ACC112 (cell line): ENCODE data around the gene OBP2B.
"Not testable (repeated sequence)": the region's sequence is repeated elsewhere in the genome, so short reads cannot be mapped to it uniquely, and the experiment has no call there.

Experiments
- H2AFZ ChIP-seq: fragments of 200-600 bp; sonication (generic); one replicate; pipeline ENCODE4 v1.6.0; 2017; ENCODE audit warnings: antibody characterized with exemption, low read length; ENCODE audit not compliant: unreplicated experiment
- H3K27ac ChIP-seq: fragments of 200-600 bp; sonication (generic); 2 replicates; pipeline ENCODE4 v1.5.1; 2014; ENCODE audit warnings: low read depth, mild to moderate bottlenecking, antibody characterized with exemption, low read length, moderate library complexity
- H3K27me3 ChIP-seq: fragments of 200-600 bp; sonication (generic); 2 replicates; pipeline ENCODE4 v1.6.1; 2014; ENCODE audit warnings: mild to moderate bottlenecking, antibody characterized with exemption, low read length, moderate library complexity, mixed read lengths; ENCODE audit not compliant: insufficient read depth
- H3K36me3 ChIP-seq: fragments of 200-600 bp; sonication (generic); 2 replicates; pipeline ENCODE4 v1.6.1; 2016; ENCODE audit warnings: mild to moderate bottlenecking, antibody characterized with exemption, low read length, moderate library complexity, mixed read lengths; ENCODE audit not compliant: insufficient read depth
- H3K4me1 ChIP-seq: fragments of 200-600 bp; sonication (generic); one replicate; pipeline ENCODE4 v1.6.1; 2016; ENCODE audit warnings: low read length, mixed read lengths; ENCODE audit not compliant: insufficient read depth, unreplicated experiment, control insufficient read depth
- H3K4me3 ChIP-seq: fragments of 200-600 bp; sonication (generic); 2 replicates; pipeline ENCODE4 v1.5.1; 2014; ENCODE audit warnings: mild to moderate bottlenecking, low read depth, low read length
- H3K79me2 ChIP-seq: fragments of 200-600 bp; sonication (generic); one replicate; pipeline ENCODE4 v1.6.0; 2016; ENCODE audit warnings: low read length; ENCODE audit not compliant: control insufficient read depth, unreplicated experiment, insufficient read depth

Gene OBP2B

GRCh38 chr9:133205996-133206931 lies 2.8 kb downstream of the OBP2B start:
- Histone ChIP-seq H2AFZ (no peak overlapping the region), H3K79me2 (no peaks in the 10 kb centered on the region), H3K4me3 (no peak overlapping the region), H3K27ac (no peak overlapping the region), H3K27me3 (peaks cover 59% of the 10 kb centered on the region), H3K4me1 (no peaks in the 10 kb centered on the region), H3K36me3 (no peaks in the 10 kb centered on the region)

GRCh38 chr9:133205481-133205887 lies 3.6 kb downstream of the OBP2B start:
- peaks cover 58% of the 10 kb centered on the region for H3K27me3 ChIP-seq
- not testable (repeated sequence) for H3K27ac ChIP-seq, H3K4me3 ChIP-seq, H3K36me3 ChIP-seq, H2AFZ ChIP-seq, H3K4me1 ChIP-seq, H3K79me2 ChIP-seq

- Histone ChIP-seq H3K27ac (no peak overlapping the region), H3K4me1 (no peaks in the 10 kb centered on the region), H2AFZ (no peak overlapping the region), H3K36me3 (no peaks in the 10 kb centered on the region), H3K27me3 (peaks cover 59% of the 10 kb centered on the region), H3K79me2 (no peaks in the 10 kb centered on the region), H3K4me3 (no peak overlapping the region)
Observed at GRCh38 chr9:133204993-133205336, 4.1 kb downstream of the OBP2B start.

- no peaks in the 10 kb centered on the region for H3K79me2 ChIP-seq
- H3K27ac ChIP-seq, result no peak overlapping the region
- no peaks in the 10 kb centered on the region for H3K36me3 ChIP-seq
- no peak overlapping the region for H2AFZ ChIP-seq
- no peaks in the 10 kb centered on the region for H3K4me1 ChIP-seq
- H3K4me3 ChIP-seq, result no peak overlapping the region
- H3K27me3 ChIP-seq, result peaks cover 62% of the 10 kb centered on the region
Observed at GRCh38 chr9:133204335-133204992, 4.6 kb downstream of the OBP2B start.

GRCh38 chr9:133203506-133204075 lies 5.5 kb downstream of the OBP2B start:
- H3K4me1 ChIP-seq, result no peaks in the 10 kb centered on the region
- no peak overlapping the region for H2AFZ ChIP-seq
- peaks cover 66% of the 10 kb centered on the region for H3K27me3 ChIP-seq
- no peaks in the 10 kb centered on the region for H3K36me3 ChIP-seq
- H3K79me2 ChIP-seq, result no peaks in the 10 kb centered on the region
- no peak overlapping the region for H3K27ac ChIP-seq
- no peak overlapping the region for H3K4me3 ChIP-seq

GRCh38 chr9:133202688-133203453 lies 6.2 kb downstream of the OBP2B start:
- peaks cover 66% of the 10 kb centered on the region for H3K27me3 ChIP-seq
- no peak overlapping the region for H2AFZ ChIP-seq
- no peaks in the 10 kb centered on the region for H3K4me1 ChIP-seq
- H3K4me3 ChIP-seq, result no peak overlapping the region
- no peaks in the 10 kb centered on the region for H3K79me2 ChIP-seq
- H3K36me3 ChIP-seq, result no peaks in the 10 kb centered on the region
- no peak overlapping the region for H3K27ac ChIP-seq

- Histone ChIP-seq H3K4me1 (no peaks in the 10 kb centered on the region), H3K4me3 (no peak overlapping the region), H3K36me3 (no peaks in the 10 kb centered on the region), H3K79me2 (no peaks in the 10 kb centered on the region), H3K27ac (no peak overlapping the region), H3K27me3 (peaks cover 66% of the 10 kb centered on the region), H2AFZ (no peak overlapping the region)
Observed at GRCh38 chr9:133202145-133202513, 6.9 kb downstream of the OBP2B start.

- Histone ChIP-seq H2AFZ (no peak overlapping the region), H3K27ac (no peak overlapping the region), H3K79me2 (no peaks in the 10 kb centered on the region), H3K4me1 (no peaks in the 10 kb centered on the region), H3K27me3 (peaks cover 67% of the 10 kb centered on the region), H3K4me3 (no peak overlapping the region), H3K36me3 (no peaks in the 10 kb centered on the region)
Observed at GRCh38 chr9:133201424-133202144, 7.5 kb downstream of the OBP2B start.

- Histone ChIP-seq H3K27me3 (peaks cover 66% of the 10 kb centered on the region), H3K4me3 (no peak overlapping the region), H3K27ac (no peak overlapping the region), H3K79me2 (no peaks in the 10 kb centered on the region), H2AFZ (no peak overlapping the region), H3K4me1 (no peaks in the 10 kb centered on the region), H3K36me3 (no peaks in the 10 kb centered on the region)
Observed at GRCh38 chr9:133200631-133201030, 8.4 kb downstream of the OBP2B start.
